ENCODE results near the gene MRTFA. TPM values are rescaled to one million over a fixed set of nuclear protein-coding genes. Genes with fewer than 3 reads are reported as not detected.

Gene MRTFA
- polyA plus RNA-seq, 2 of the 4 experiments (the other 2 are of a cell fraction), result 6.8 to 48.3 TPM

GRCh38 chr22:40510631-40511364 is 125.7 kb downstream of the MRTFA start:
- Histone ChIP-seq H3K4me3 (peak overlapping the region; percentile 7; the same call in 1 of the 3 replicates), H3K27ac (peak overlapping the region; percentile 94 to 99), H3K4me2 (peak overlapping the region; percentile 85), H3K9me3 (no peaks in the 10 kb centered on the region), H3K4me1 (peaks cover 92% of the 10 kb centered on the region)
- ATAC-seq (no peak), DNase-seq (ENCODE audit: low read depth in 1 of 2, low spot score in 1 of 2) (no peak), FAIRE-seq (no peak)
- POLR2A ChIA-PET, result no interaction called here
- WGBS (ENCODE audit: missing lambda C conversion rate), result 23% methylated on average over 4 of the region's 4 CpGs
- peak; percentile 62 for TF ChIP-seq MAFK (IDR thresholded peaks at IDR 0.05; ENCODE audit: partially characterized antibody)
- no peak for TF ChIP-seq MAZ (IDR thresholded peaks at IDR 0.05; ENCODE audit: borderline replicate concordance, low read depth, low read length)
- CTCF ChIA-PET, result interaction anchor here (0.6 to 3.0 kb wide), 3 partner anchors 12 to 136 kb away, joined by 3 to 15 read pairs (median 6); no protein-coding TSS in a partner anchor

GRCh38 chr22:40509401-40510134 is 127.0 kb downstream of the MRTFA start:
- ChIA-PET CTCF (interaction anchor here (0.6 to 3.0 kb wide), 6 partner anchors 11 to 141 kb away, joined by 3 to 15 read pairs (median 4); no protein-coding TSS in a partner anchor), POLR2A (interaction anchor here (0.7 to 2.3 kb wide), 4 partner anchors 11 to 583 kb away, joined by 5 to 12 read pairs (median 6); partner anchors contain the start of gene EP300)
- ATAC-seq, result peak; percentile 41 to 61; a peak in 5 of 6 replicates
- DNase-seq (ENCODE audit: low read depth in 1 of 2, low spot score in 1 of 2), result peak in 1 of 2 experiments; percentile 94
- FAIRE-seq, result no peak
- Histone ChIP-seq H3K27ac (peak overlapping the region; percentile 94 to 99), H3K4me2 (peak overlapping the region; percentile 85), H3K4me1 (peaks cover 92% of the 10 kb centered on the region), H3K4me3 (no peak overlapping the region; the same call in 2 of the 3 replicates), H3K9me3 (no peaks in the 10 kb centered on the region)
- WGBS (ENCODE audit: missing lambda C conversion rate), result 3% methylated on average over 4 of the region's 4 CpGs
- TF ChIP-seq MAZ (IDR thresholded peaks at IDR 0.05; ENCODE audit: borderline replicate concordance, low read depth, low read length) (no peak), POLR2A (IDR thresholded peaks at IDR 0.05; ENCODE audit: low read length) (no peak), RAD21 (conservative IDR thresholded peaks at IDR 0.05 in 1 of 2, IDR thresholded peaks at IDR 0.05 in 1 of 2) (peak; percentile 2 to 6; a peak in 3 of 5 replicates), POLR2AphosphoS2 (conservative IDR thresholded peaks at IDR 0.05; ENCODE audit: low read length) (no peak), JUN (IDR thresholded peaks at IDR 0.05) (peak; percentile 72 to 94; a peak in 4 of 5 replicates), TP53 (CRISPR knock-in tag; IDR thresholded peaks at IDR 0.05) (no peak), CEBPB (IDR thresholded peaks at IDR 0.05) (peak; percentile 72 to 89), JUNB (IDR thresholded peaks at IDR 0.05) (peak; percentile 87), ZFP36 (IDR thresholded peaks at IDR 0.05; ENCODE audit: borderline replicate concordance, partially characterized antibody) (no peak), FOXS1 (CRISPR knock-in tag; IDR thresholded peaks at IDR 0.05) (no peak), ATOH8 (CRISPR knock-in tag; IDR thresholded peaks at IDR 0.05; ENCODE audit: low read depth) (no peak), HEYL (CRISPR knock-in tag; IDR thresholded peaks at IDR 0.05) (no peak), NPAS2 (CRISPR knock-in tag; IDR thresholded peaks at IDR 0.05; ENCODE audit: borderline replicate concordance) (no peak), EP300 (IDR thresholded peaks at IDR 0.05) (peak; percentile 91 to 96; a peak in 4 of 5 replicates), FOSL2 (IDR thresholded peaks at IDR 0.05) (0 out of 2 replicates have a peak, but pooled peaks have one; percentile 11), FOSL2 (CRISPR knock-in tag; IDR thresholded peaks at IDR 0.05) (peak; percentile 46; the same call in 1 of the 2 replicates), ELK1 (IDR thresholded peaks at IDR 0.05; ENCODE audit: low read depth, low read length) (no peak), BCL3 (IDR thresholded peaks at IDR 0.05) (peak; percentile 49; the same call in 1 of the 3 replicates), HES2 (IDR thresholded peaks at IDR 0.05) (0 out of 2 replicates have a peak, but pooled peaks have one; percentile 26), HOXA7 (CRISPR knock-in tag; IDR thresholded peaks at IDR 0.05) (no peak), HOXB5 (CRISPR knock-in tag; IDR thresholded peaks at IDR 0.05) (no peak), EHMT2 (IDR thresholded peaks at IDR 0.05; ENCODE audit: low read depth) (no peak), FOSB (CRISPR knock-in tag; IDR thresholded peaks at IDR 0.05) (no peak), E2F6 (IDR thresholded peaks at IDR 0.05; ENCODE audit: borderline replicate concordance, low read depth) (peak; percentile 26; the same call in 1 of the 2 replicates), CHD2 (IDR thresholded peaks at IDR 0.05; ENCODE audit: low read length, partially characterized antibody) (no peak), RARB (CRISPR knock-in tag; IDR thresholded peaks at IDR 0.05) (no peak), SREBF2 (IDR thresholded peaks at IDR 0.05) (no peak), RFX5 (IDR thresholded peaks at IDR 0.05) (no peak), MAX (IDR thresholded peaks at IDR 0.05) (peak; percentile 76), MAFK (IDR thresholded peaks at IDR 0.05; ENCODE audit: partially characterized antibody) (no peak)

Measured in A549 (cell line).